RWPE2 (cell line): Measurements from ENCODE around the gene TTC9.

Experiments
- ATAC-seq: fragments of 200-7000 bp; cut with Tn5 transposase; 3 replicates; pipeline ENCODE4 v1.9.1; 2021; ENCODE audit warnings: low read depth
- DNase-seq: peaks from one replicate; pipeline ENCODE4 v3.0.0-alpha.2; 2020; ENCODE audit warnings: low spot score
- H3K27ac ChIP-seq: fragments of 450-650 bp; 2 replicates; pipeline ENCODE4 v1.5.1; 2017; ENCODE audit warnings: mild to moderate bottlenecking; ENCODE audit not compliant: poor library complexity, severe bottlenecking
- H3K27me3 ChIP-seq: fragments of 250-450 bp; sonication (Bioruptor Pico); 2 replicates; pipeline ENCODE4 v1.5.1; 2021; ENCODE audit warnings: mild to moderate bottlenecking, moderate library complexity; ENCODE audit not compliant: insufficient read depth, poor library complexity, severe bottlenecking
- H3K36me3 ChIP-seq: fragments of 250-450 bp; sonication (Bioruptor Pico); 2 replicates; pipeline ENCODE4 v1.5.1; 2020; ENCODE audit warnings: low read depth, mild to moderate bottlenecking, moderate library complexity
- H3K4me1 ChIP-seq: fragments of 250-450 bp; sonication (Bioruptor Pico); 2 replicates; pipeline ENCODE4 v1.5.1; 2021; ENCODE audit warnings: mild to moderate bottlenecking, moderate library complexity; ENCODE audit not compliant: insufficient read depth, poor library complexity, severe bottlenecking
- H3K4me3 ChIP-seq: fragments of 250-450 bp; sonication (Bioruptor Pico); 2 replicates; pipeline ENCODE4 v1.5.1; 2021; ENCODE audit warnings: mild to moderate bottlenecking, moderate library complexity; ENCODE audit not compliant: severe bottlenecking
- H3K9me3 ChIP-seq: fragments of 250-450 bp; sonication (Bioruptor Pico); 2 replicates; pipeline ENCODE4 v1.5.1; 2021; ENCODE audit warnings: mild to moderate bottlenecking, moderate library complexity; ENCODE audit not compliant: severe bottlenecking
- TF ChIP-seq, protein P1 (sequence below): fragments of 450-650 bp; IDR thresholded peaks from one replicate; pipeline ENCODE4 v1.5.1; 2017; ENCODE audit warnings: mild to moderate bottlenecking, moderate library complexity; ENCODE audit not compliant: poor library complexity, severe bottlenecking

Gene TTC9

DNA sequence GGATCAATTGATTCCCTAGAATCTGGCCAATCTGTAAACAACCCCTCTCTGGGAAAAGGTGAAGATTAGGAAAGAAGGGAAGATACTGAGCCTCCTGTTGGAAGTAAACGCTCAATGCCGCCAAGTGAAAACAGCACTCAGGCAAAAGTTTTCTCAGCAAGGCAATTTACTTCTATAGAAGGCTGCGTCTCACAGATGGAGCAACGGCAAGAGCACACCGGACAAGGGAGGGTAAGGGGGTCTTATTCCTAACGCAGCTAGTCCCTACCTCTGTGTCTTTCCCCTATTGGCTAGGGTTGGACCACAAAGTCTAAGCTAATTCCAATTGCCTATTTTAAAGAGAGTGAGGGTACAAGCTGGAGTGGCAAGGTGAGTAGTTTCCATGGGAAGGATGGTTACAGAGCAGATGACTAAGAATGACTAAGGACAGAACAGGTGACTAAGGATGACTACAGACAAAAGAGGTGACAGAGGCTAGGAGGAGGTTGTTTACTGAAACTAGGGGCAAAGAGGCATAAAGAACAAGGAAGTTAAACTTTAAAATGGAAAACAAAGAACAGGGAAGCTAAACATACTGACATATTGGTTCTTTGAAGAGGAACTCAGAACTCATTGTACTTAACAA, 5.6 kb upstream of the TTC9 start:
- TF ChIP-seq, protein P1, sequence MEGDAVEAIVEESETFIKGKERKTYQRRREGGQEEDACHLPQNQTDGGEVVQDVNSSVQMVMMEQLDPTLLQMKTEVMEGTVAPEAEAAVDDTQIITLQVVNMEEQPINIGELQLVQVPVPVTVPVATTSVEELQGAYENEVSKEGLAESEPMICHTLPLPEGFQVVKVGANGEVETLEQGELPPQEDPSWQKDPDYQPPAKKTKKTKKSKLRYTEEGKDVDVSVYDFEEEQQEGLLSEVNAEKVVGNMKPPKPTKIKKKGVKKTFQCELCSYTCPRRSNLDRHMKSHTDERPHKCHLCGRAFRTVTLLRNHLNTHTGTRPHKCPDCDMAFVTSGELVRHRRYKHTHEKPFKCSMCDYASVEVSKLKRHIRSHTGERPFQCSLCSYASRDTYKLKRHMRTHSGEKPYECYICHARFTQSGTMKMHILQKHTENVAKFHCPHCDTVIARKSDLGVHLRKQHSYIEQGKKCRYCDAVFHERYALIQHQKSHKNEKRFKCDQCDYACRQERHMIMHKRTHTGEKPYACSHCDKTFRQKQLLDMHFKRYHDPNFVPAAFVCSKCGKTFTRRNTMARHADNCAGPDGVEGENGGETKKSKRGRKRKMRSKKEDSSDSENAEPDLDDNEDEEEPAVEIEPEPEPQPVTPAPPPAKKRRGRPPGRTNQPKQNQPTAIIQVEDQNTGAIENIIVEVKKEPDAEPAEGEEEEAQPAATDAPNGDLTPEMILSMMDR: no peak
- Histone ChIP-seq H3K36me3 (no peaks in the 10 kb centered on the region), H3K27me3 (peaks cover 9% of the 10 kb centered on the region), H3K4me3 (no peak overlapping the region), H3K4me1 (no peaks in the 10 kb centered on the region), H3K27ac (no peak overlapping the region), H3K9me3 (no peaks in the 10 kb centered on the region)
- DNase-seq (no peak), ATAC-seq (peak; percentile 70)

DNA sequence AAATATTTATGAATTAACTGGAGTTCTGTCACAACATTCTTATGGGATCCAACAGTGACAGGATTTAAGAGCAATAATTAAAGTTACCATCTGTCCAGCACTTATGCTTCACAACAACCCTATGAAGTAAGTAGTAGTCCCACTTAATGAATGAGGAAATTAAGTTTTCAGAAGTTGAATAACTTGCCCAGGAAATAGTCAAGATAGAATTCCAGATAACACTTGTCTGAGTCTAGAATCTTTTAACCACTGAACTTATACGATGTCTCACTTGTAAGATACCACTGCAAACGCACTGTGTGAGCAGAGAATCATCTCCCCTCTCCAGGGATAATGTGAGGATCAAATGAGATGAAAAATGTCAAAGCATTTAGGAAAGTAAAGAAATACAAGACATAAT, 3.3 kb upstream of the TTC9 start:
- H3K27ac ChIP-seq: no peak overlapping the region
- peaks cover 9% of the 10 kb centered on the region for H3K27me3 ChIP-seq
- no peak overlapping the region for H3K4me3 ChIP-seq
- no peaks in the 10 kb centered on the region for H3K36me3 ChIP-seq
- TF ChIP-seq, protein P1: no peak
- ATAC-seq (no peak), DNase-seq (no peak)
- H3K4me1 ChIP-seq: peaks cover 8% of the 10 kb centered on the region
- no peaks in the 10 kb centered on the region for H3K9me3 ChIP-seq

DNA sequence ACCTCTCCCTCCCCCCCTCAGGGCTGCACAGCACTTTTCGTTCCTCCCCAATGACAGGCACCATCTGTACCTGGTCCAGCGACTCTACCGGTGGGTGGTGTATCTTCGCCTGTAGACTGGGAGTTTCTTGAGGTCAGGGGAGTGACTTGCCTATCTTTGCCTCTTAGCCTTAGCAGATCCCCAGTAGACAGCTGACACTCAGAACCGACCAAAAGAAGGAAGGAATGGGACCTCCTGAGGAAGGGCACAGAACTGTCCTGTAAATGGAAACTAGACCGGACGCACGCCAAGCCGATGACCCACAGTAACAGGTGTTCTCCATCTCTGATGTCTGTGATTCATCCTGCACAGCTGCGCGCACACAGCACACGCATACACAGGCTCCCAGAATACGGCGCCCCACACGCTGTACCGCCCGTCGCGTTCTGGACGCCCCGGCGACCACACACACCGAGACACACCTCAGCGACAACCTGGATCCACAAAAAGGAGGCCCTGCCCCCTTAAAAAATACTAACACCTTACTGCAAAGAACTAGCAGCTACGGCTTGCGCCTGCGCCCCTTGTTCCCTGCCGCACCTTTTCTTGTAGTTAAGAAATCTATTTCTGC, 673 bp upstream of the TTC9 start:
- no peaks in the 10 kb centered on the region for H3K36me3 ChIP-seq
- peaks cover 9% of the 10 kb centered on the region for H3K27me3 ChIP-seq
- H3K4me1 ChIP-seq: peaks cover 10% of the 10 kb centered on the region
- no peak overlapping the region for H3K27ac ChIP-seq
- H3K9me3 ChIP-seq: no peaks in the 10 kb centered on the region
- no peak for DNase-seq
- ATAC-seq: peak; percentile 83
- TF ChIP-seq, protein P1: no peak
- H3K4me3 ChIP-seq: peak overlapping the region; percentile 97

DNA sequence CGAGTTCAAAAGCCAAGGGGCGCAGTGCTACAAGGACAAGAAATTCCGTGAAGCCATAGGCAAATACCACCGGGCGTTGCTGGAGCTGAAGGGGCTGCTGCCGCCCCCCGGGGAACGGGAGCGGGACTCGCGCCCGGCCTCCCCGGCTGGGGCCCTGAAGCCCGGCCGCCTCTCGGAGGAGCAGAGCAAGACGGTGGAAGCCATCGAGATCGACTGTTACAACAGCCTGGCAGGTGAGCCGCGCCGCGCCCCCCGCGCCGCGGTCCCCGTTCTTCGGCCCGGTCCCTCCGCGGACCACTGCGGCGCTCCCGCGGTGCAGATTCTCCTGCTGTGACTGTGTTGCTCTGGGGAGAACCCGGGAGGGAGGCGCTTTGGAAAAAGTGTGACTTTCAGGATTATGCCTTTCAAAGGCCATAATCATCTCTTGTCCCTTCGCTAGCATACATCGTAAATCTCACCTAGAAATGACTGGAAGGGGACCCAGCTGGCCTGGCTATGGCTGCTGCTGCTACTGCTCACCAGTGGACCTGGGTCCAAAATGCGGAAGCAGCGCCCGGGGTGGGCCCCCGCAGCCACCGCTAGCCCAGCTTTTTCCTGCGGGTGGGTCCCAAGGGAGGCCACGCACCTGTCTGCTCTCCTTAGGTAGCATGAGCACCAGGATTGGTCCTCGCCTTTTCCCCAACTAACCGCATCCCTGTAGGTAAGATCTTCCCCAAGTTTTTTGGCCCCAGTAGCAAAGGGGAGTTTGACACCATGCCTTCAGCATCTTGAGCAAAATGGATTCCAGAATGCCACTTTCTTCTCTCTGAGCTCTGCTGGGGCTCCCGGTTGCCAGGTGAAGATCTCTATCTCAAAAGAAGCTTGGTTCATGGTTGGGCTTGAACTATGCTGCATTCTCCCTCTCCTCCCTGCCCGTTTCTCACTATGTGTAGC, 853 bp downstream of the TTC9 start:
- Histone ChIP-seq H3K9me3 (no peaks in the 10 kb centered on the region), H3K36me3 (no peaks in the 10 kb centered on the region), H3K4me1 (peaks cover 10% of the 10 kb centered on the region), H3K4me3 (peak overlapping the region; percentile 97), H3K27me3 (peaks cover 9% of the 10 kb centered on the region), H3K27ac (no peak overlapping the region)
- no peak for DNase-seq
- TF ChIP-seq, protein P1: no peak
- ATAC-seq: peak; percentile 50
